GM21786 (cell line): Measurements from ENCODE around the gene SEC22B.
A peak's percentile ranks its signal among the peaks of the same experiment; 100 is the strongest.
"Not testable (repeated sequence)": the region's sequence is repeated elsewhere in the genome, so short reads cannot be mapped to it uniquely, and the experiment has no call there.

ENCODE experiments used
- ATAC-seq: cut with Tn5 transposase; IDR thresholded peaks from one replicate; pipeline ENCODE4 v1.9.1; 2021; ENCODE audit not compliant: unreplicated experiment

Gene SEC22B

DNA sequence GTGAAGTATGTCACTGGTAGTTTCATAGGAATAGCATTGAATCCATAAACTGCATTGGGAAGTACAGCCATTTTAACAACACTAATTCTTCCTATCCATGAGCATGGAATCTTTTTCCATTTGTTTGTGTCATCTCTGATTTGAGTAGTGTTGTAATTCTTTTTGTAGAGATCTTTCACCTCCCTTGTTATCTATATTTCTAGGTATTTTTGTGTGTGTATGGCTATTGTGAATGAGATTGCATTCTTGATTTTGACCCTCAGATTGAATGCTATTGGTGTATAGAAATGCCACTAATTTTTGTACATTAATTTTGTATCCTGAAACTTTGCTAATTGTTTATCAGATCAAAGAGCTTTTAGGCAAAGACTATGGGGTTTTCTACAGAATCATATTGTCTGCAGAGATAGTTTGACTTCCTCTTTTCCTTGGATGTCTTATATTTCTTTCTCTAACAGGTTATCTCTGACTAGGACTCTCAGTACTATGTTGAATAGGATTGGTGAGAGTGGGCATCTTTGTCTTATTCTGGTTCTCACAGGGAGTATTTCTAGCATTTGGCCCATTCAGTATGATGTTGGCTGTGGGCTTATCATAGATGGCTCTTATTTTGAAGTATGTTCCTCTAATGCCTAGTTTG, 26.8 kb downstream of the SEC22B start:
- ATAC-seq, result not testable (repeated sequence)

- not testable (repeated sequence) for ATAC-seq
Observed at GRCh38 chr1:120145806-120146205, 30.5 kb downstream of the SEC22B start.

DNA sequence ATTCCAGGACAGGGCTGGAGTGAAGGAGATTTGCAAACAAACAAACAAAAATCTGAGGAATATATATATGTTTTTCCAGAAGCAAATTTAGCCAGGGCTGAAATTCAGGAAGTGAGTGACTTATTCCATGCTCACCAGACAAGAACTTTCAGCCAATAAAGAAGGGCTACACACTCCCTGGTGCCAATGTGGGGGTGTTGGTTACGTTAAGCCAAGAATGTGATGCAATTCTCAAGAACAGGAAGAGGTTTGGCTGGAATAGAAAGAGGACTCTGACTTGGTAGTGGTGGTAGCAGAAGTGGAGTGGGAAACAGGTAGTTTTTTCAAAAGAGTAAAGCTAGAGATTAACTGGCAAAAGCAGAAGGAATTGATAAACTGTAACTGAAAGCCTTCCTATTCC, 31.7 kb downstream of the SEC22B start:
- ATAC-seq, result not testable (repeated sequence)

DNA sequence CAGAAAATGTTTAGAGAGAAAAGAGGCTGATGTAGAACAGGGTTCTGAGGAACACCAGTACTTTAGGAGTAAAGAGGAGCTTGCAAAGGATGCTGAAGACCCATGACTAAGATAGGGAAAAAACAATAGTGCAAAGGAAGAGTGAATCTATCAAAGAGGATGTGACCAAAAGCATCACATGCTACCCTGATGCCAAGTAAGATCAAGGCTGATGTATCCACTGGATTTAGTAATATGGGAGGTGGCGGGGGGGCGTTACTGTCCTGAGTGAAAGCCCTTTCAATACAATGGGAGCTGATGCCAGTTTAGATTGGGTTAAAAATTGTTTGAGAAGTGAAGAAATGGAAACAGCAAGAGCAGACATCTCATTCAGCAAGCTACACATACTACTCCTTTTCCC, 32.2 kb downstream of the SEC22B start:
- not testable (repeated sequence) for ATAC-seq

- ATAC-seq, result not testable (repeated sequence)
Observed at GRCh38 chr1:120143334-120143733, 33.0 kb downstream of the SEC22B start.

DNA sequence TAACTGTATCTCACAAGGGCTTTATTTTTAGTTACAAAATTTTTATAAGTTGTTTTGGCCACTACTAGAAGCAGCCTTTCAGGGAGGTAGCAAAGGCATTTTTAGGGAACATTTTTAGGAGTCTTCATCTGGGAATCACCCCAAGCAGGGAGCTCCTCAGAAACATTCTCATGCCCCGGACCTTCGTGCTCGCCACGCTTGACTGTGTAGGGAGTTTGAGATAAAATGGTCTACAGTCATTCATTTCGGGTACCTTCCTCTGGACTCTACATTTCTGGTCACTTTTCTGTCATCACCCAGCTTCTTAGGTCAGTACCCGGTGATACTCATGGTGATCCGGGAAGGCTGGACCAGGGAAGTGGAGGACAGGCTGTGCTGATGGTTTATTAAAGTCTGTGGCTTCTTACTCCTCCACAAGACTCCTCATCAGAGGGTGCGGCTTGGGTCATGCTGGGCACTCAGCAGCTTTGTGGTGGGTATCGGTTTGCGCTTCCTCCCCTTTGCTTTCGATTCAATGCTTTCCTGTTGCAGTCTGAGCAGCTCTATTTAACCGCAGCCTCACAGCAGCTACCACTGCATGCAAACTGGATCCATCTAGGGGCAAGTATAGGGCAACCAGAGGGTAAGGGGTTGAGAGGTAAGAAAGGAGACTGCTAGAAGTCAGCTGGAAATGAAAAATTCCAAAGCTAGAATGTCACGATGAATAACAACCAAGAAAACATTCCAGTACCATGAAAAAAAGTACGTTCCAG, 33.6 kb downstream of the SEC22B start:
- ATAC-seq, result peak; percentile 99

DNA sequence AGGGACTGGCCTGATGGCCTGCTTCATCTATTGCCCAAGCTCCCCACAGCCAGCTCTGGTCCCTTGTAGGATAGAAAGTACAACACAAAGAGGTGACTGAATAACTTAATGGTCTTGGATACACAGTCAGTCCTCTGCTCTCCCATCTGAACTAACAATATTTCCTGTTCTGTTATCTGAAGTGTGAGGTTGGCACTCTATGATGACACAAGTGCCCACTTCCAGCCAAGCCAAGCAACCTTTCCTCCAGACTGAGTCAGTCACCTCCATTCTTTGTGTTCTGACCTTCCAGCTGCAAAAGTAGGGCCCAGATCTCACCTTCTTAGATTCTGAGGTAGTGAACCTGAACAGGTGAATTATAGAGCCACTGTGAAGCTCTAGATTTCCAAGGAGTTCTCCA, 34.5 kb downstream of the SEC22B start:
- not testable (repeated sequence) for ATAC-seq

- not testable (repeated sequence) for ATAC-seq
Observed at GRCh38 chr1:120140656-120141265, 35.6 kb downstream of the SEC22B start.

DNA sequence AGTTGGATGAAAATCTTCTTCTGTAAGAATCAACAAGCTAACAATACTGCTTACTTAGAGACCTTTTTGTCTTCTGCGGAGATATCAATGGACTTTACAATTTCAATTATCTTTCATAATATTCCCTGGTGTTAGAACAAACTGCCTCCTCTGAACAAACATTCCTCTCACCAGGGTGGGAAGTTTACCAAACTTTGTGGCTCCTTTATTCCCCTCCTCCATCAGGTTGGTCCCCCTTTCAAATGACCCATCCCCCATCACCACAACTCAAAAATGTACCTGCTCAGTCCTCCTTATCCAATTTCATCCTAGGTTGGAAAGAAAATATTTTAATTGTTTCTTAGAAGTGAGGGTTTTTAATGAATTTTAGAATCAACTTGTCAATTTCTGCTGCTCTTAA, 40.2 kb downstream of the SEC22B start:
- not testable (repeated sequence) for ATAC-seq

DNA sequence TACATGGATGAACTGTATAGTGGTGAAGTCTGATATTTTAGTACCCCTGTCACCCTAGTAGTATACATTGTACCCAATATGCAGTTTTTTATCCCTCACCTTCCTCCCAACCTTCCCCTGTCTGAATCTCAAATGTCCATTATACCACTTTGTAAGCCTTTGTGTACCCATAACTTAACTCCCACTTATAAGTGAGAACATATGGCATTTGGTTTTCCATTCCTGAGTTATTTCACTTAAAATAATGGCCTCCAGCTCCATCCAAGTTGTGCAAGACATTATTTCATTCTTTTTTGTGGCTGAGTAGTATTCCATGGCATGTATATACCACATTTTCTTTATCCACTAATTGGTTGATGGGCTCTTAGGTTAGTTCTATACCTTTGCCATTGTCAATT, 42.4 kb downstream of the SEC22B start:
- not testable (repeated sequence) for ATAC-seq

- ATAC-seq, result no peak
Observed at GRCh38 chr1:120133228-120133927, 42.9 kb downstream of the SEC22B start.

DNA sequence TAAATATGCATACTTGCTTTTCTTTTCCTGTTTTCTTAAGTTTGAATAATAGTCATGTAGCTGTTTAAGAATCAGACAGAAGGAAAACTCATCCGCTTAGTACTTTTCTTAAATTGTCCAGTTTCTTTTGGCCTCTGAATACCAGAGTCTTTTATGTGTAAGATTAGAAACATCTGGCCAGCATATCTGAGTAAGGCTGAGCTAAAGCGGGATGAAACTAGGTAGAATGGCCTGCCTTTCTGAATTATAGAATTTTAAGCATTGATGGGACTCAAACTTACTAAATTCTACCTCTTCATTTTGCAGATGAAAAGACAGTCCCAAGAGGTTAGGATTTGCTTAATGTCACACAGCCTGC, 43.9 kb downstream of the SEC22B start:
- ATAC-seq, result not testable (repeated sequence)

GRCh38 chr1:120131611-120132405, 44.5 kb downstream of the SEC22B start:
- peak; percentile 62 for ATAC-seq

GRCh38 chr1:120127921-120128320, 48.4 kb downstream of the SEC22B start:
- ATAC-seq, result not testable (repeated sequence)

GRCh38 chr1:120126216-120126615, 50.1 kb downstream of the SEC22B start:
- not testable (repeated sequence) for ATAC-seq

GRCh38 chr1:120124628-120125027, 51.7 kb downstream of the SEC22B start:
- ATAC-seq, result not testable (repeated sequence)

- not testable (repeated sequence) for ATAC-seq
Observed at GRCh38 chr1:120123813-120124510, 52.4 kb downstream of the SEC22B start.

GRCh38 chr1:120122262-120122893, 53.9 kb downstream of the SEC22B start:
- peak; percentile 82 for ATAC-seq

DNA sequence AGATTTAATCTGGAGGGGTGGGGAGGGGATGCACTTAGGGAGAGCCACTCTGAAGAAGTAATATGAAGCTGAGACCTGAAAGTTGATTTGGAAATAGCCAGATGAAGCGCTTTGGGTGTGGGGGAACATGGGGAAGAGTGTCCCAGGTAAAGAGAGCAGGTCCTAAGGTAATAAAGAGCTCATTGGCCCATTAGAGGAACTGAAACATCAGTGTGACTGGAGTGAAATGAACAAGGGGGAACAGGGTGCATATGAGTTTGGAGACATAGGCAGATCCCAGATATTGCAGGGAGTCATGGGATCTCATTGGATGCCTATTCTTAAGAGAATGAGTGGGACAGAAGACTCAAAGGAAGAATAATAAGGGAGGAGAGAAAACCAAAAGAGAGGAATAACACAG, 54.5 kb downstream of the SEC22B start:
- not testable (repeated sequence) for ATAC-seq

DNA sequence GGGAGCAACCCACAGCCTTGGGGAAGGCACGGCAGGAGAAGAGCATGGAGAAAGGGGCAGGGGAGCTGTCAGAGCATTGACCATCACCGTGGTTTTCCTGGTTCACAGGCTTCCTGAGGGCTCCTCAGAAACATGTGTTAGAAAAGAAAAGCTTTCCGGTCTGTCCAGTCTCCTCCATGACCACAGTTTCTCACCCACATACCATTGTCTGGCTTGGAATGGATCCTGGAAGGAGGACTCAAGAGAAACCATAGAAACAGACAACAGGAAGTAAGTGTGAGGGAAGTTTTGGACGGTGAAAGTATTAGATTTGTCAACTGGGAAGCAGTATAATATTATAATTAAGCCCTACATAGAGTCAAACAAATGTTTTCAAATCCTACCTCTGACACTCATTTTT, 55.8 kb downstream of the SEC22B start:
- not testable (repeated sequence) for ATAC-seq
